HepG2 (cell line): ENCODE data around the gene OSBPL1A. TPM values are rescaled to one million over a fixed set of nuclear protein-coding genes. Genes with fewer than 3 reads are reported as not detected.
A peak's percentile ranks its signal among the peaks of the same experiment; 100 is the strongest.

Experiments used
- FOXO1 ChIP-seq: sonication (generic); formaldehyde crosslinking; IDR thresholded peaks from 2 replicates; pipeline ENCODE4 v1.4.0; 2020; ENCODE audit warnings: missing genetic modification reagents
- MAFG ChIP-seq: sonication (generic); formaldehyde crosslinking; IDR thresholded peaks from 2 replicates; pipeline ENCODE4 v1.5.1; 2020; ENCODE audit warnings: mild to moderate bottlenecking, missing genetic modification reagents
- RFXAP ChIP-seq: sonication (generic); formaldehyde crosslinking; IDR thresholded peaks from 2 replicates; pipeline ENCODE4 v1.4.0; 2020; ENCODE audit warnings: missing genetic modification reagents, borderline replicate concordance
- ZNF230 ChIP-seq: sonication (generic); formaldehyde crosslinking; IDR thresholded peaks from 2 replicates; pipeline ENCODE4 v1.4.0; 2020; ENCODE audit warnings: mild to moderate bottlenecking, missing genetic modification reagents
- ZNF451 ChIP-seq: sonication (generic); formaldehyde crosslinking; IDR thresholded peaks from 2 replicates; pipeline ENCODE4 v1.5.0; 2020; ENCODE audit warnings: mild to moderate bottlenecking, missing genetic modification reagents
- ZNF569 ChIP-seq: sonication (generic); formaldehyde crosslinking; IDR thresholded peaks from 2 replicates; pipeline ENCODE4 v1.5.0; 2020; ENCODE audit warnings: mild to moderate bottlenecking, missing genetic modification reagents, moderate library complexity, borderline replicate concordance
- ZNF776 ChIP-seq: sonication (generic); formaldehyde crosslinking; IDR thresholded peaks from 2 replicates; pipeline ENCODE4 v1.4.0; 2020; ENCODE audit warnings: mild to moderate bottlenecking, missing genetic modification reagents
- ZSCAN31 ChIP-seq: sonication (generic); formaldehyde crosslinking; IDR thresholded peaks from 2 replicates; pipeline ENCODE4 v1.5.0; 2020; ENCODE audit warnings: low read depth, mild to moderate bottlenecking, missing genetic modification reagents
- polyA plus RNA-seq, 8 experiments: library from polyadenylated mRNA; depleted of rRNA in 3 of 8; stranded (reverse) in 7 of 8; unstranded in 1 of 8; fragments of >200 nt; fragmentation: Illumina TruSeq in 4 of 8; extraction: Trizol in 4 of 8; gene quantifications; 2 replicates each; pipeline versions ENCODE4 v1.2.1 to v1.2.3, GENCODE V29; 2011 to 2016; ENCODE audit warnings: low read depth in 4 of 8, missing spikeins in 1 of 8, mixed read lengths in 1 of 8; ENCODE audit not compliant: insufficient read depth in 1 of 8
- total RNA-seq, 5 experiments: library from RNA; depleted of rRNA; stranded (reverse); fragments of >200 nt; fragmentation: Illumina TruSeq; extraction: Trizol; gene quantifications; 2 replicates each; pipeline ENCODE4 v1.2.3, GENCODE V29; 2016; ENCODE audit warnings: low read depth in 1 of 5
- TF ChIP-seq, protein P1 (sequence below): sonication (generic); formaldehyde crosslinking; IDR thresholded peaks from 2 replicates; pipeline ENCODE4 v1.4.0; 2020; ENCODE audit warnings: mild to moderate bottlenecking, missing genetic modification reagents
- TF ChIP-seq, protein P2 (sequence below): IDR thresholded peaks from 2 replicates; pipeline ENCODE4 v1.6.1; 2018; ENCODE audit warnings: missing genetic modification reagents, mild to moderate bottlenecking, missing compliant biosample characterization
- TF ChIP-seq, protein P3 (sequence below): sonication (generic); formaldehyde crosslinking; IDR thresholded peaks from 2 replicates; pipeline ENCODE4 v1.5.0; 2020; ENCODE audit warnings: mild to moderate bottlenecking, missing genetic modification reagents
- TF ChIP-seq, protein P4 (sequence below): sonication (generic); formaldehyde crosslinking; IDR thresholded peaks from 2 replicates; pipeline ENCODE4 v1.9.0; 2022; ENCODE audit warnings: missing genetic modification reagents, mild to moderate bottlenecking, borderline replicate concordance

Gene OSBPL1A
- total and polyA plus RNA-seq, 2 of the 13 experiments (the other 11 are each of a cell fraction or from before 2014, with no cell fraction given) = 0.02 TPM; not detected in 1

DNA sequence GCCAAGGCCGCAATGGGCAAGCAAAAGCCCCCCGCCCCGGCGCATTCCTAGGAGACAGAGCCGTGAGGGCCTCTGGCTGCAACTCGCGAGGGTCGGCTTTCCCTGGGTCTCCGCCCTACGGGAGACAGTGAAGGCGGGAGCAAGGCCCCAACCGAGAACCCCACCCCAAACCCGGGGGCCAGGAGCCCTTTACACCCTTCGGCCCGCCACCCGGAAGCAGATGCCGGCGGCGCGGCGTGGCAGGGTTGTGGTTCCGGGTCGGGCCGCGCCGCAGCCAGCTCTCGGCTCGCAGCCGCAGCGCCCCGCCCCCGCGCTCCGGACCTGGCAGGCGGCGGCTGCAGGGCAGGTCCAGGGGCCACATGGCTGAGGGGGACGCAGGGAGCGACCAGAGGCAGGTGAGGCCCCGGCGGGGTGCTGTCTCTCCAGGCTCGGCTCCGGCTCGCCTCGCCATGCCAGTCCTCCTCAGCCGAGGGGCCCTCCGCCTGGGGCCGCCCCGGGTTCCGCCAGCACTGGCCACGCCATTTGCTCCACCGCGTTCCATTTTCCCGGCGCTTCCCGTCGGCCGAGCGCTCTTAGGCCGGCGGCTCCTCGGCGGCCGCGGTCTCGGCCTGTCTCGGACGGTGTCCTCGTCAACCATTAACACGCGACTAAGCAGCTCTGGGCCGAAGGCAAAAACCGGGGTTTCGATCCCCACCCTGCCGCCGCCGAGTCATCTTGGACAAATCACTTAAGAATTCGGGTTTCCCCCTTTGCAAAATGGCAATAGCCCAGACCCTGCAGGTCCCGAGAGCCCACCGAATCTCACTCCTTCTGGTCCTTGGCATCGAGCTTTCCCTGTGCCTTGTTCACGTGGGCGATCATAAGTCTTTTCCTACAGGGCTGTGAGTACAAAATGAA is 29.0 kb upstream of the OSBPL1A start, which contains the start of gene IMPACT (continued):
- TF ChIP-seq, protein P1, sequence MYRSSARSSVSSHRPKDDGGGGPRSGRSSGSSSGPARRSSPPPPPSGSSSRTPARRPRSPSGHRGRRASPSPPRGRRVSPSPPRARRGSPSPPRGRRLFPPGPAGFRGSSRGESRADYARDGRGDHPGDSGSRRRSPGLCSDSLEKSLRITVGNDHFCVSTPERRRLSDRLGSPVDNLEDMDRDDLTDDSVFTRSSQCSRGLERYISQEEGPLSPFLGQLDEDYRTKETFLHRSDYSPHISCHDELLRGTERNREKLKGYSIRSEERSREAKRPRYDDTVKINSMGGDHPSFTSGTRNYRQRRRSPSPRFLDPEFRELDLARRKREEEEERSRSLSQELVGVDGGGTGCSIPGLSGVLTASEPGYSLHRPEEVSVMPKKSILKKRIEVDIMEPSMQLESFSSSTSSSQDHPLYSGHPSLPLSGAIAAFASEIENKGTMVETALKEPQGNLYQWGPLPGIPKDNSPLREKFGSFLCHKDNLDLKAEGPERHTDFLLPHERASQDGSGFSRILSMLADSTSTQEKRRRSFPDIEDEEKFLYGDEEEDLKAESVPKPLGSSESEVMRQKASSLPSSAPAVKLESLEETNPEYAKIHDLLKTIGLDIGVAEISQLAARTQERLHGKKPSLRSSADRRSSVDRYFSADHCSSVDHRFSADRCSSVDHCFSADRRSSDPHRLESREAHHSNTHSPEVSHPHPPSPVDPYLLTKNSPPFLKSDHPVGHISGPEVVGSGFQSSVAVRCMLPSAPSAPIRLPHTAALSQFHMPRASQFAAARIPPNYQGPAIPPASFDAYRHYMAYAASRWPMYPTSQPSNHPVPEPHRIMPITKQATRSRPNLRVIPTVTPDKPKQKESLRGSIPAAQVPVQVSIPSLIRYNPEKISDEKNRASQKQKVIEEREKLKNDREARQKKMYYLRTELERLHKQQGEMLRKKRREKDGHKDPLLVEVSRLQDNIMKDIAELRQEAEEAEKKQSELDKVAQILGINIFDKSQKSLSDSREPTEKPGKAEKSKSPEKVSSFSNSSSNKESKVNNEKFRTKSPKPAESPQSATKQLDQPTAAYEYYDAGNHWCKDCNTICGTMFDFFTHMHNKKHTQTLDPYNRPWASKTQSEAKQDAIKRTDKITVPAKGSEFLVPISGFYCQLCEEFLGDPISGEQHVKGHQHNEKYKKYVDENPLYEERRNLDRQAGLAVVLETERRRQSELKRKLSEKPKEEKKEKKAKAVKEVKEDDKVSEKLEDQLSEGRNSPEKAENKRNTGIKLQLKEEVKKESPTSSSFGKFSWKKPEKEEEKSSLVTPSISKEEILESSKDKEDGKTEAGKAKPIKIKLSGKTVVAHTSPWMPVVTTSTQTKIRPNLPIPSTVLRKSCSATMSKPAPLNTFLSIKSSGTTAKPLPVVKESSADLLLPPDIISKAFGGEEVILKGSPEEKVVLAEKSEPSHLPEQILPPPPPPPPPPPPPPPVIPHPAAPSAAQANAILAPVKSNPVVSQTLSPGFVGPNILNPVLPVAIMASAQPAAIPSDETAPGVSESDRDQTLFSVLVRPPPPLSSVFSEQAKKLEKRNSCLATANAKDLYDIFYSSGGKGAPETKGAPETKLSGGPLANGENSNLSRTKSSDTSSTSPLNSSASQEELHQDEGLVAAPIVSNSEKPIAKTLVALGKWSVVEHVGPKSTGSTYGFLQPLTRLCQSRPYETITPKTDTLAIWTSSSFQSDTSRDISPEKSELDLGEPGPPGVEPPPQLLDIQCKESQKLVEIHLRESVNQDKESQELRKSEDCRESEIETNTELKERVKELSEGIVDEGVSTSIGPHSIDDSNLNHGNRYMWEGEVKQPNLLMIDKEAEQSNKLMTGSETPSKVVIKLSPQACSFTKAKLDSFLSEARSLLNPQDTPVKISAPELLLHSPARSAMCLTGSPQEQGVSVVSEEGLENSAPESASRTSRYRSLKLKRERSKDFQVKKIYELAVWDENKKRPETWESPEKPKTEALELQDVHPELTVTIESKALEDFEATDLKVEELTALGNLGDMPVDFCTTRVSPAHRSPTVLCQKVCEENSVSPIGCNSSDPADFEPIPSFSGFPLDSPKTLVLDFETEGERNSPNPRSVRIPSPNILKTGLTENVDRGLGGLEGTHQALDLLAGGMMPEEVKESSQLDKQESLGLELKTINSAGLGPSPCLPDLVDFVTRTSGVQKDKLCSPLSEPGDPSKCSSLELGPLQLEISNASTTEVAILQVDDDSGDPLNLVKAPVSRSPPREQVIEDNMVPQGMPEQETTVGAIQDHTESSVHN (CRISPR knock-in tag) = no peak
- TF ChIP-seq, protein P2, sequence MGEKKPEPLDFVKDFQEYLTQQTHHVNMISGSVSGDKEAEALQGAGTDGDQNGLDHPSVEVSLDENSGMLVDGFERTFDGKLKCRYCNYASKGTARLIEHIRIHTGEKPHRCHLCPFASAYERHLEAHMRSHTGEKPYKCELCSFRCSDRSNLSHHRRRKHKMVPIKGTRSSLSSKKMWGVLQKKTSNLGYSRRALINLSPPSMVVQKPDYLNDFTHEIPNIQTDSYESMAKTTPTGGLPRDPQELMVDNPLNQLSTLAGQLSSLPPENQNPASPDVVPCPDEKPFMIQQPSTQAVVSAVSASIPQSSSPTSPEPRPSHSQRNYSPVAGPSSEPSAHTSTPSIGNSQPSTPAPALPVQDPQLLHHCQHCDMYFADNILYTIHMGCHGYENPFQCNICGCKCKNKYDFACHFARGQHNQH = peak; percentile 20; the same call in 1 of the 2 replicates
- TF ChIP-seq ZNF569 (no peak), MAFG (CRISPR knock-in tag) (no peak), ZSCAN31 (CRISPR knock-in tag) (0 out of 2 replicates have a peak, but pooled peaks have one; percentile 26), ZNF776 (CRISPR knock-in tag) (peak; percentile 62; the same call in 1 of the 2 replicates), RFXAP (CRISPR knock-in tag) (no peak), ZNF230 (CRISPR knock-in tag) (0 out of 2 replicates have a peak, but pooled peaks have one; percentile 42), ZNF451 (CRISPR knock-in tag) (0 out of 2 replicates have a peak, but pooled peaks have one; percentile 54), FOXO1 (0 out of 2 replicates have a peak, but pooled peaks have one; percentile 32)
- TF ChIP-seq, protein P3, sequence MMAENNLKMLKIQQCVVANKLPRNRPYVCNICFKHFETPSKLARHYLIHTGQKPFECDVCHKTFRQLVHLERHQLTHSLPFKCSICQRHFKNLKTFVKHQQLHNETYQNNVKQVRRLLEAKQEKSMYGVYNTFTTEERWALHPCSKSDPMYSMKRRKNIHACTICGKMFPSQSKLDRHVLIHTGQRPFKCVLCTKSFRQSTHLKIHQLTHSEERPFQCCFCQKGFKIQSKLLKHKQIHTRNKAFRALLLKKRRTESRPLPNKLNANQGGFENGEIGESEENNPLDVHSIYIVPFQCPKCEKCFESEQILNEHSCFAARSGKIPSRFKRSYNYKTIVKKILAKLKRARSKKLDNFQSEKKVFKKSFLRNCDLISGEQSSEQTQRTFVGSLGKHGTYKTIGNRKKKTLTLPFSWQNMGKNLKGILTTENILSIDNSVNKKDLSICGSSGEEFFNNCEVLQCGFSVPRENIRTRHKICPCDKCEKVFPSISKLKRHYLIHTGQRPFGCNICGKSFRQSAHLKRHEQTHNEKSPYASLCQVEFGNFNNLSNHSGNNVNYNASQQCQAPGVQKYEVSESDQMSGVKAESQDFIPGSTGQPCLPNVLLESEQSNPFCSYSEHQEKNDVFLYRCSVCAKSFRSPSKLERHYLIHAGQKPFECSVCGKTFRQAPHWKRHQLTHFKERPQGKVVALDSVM = 0 out of 2 replicates have a peak, but pooled peaks have one; percentile 11
- TF ChIP-seq, protein P4, sequence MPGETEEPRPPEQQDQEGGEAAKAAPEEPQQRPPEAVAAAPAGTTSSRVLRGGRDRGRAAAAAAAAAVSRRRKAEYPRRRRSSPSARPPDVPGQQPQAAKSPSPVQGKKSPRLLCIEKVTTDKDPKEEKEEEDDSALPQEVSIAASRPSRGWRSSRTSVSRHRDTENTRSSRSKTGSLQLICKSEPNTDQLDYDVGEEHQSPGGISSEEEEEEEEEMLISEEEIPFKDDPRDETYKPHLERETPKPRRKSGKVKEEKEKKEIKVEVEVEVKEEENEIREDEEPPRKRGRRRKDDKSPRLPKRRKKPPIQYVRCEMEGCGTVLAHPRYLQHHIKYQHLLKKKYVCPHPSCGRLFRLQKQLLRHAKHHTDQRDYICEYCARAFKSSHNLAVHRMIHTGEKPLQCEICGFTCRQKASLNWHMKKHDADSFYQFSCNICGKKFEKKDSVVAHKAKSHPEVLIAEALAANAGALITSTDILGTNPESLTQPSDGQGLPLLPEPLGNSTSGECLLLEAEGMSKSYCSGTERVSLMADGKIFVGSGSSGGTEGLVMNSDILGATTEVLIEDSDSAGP (CRISPR knock-in tag) = peak; percentile 35; the same call in 1 of the 2 replicates
